ENCODE data around the gene AGER. TPM values are rescaled to one million over a fixed set of nuclear protein-coding genes. Genes with fewer than 3 reads are reported as not detected.

The AGER gene
- total and polyA plus RNA-seq, 2 experiments from 2014 or later = 4.8 to 13.5 TPM

DNA sequence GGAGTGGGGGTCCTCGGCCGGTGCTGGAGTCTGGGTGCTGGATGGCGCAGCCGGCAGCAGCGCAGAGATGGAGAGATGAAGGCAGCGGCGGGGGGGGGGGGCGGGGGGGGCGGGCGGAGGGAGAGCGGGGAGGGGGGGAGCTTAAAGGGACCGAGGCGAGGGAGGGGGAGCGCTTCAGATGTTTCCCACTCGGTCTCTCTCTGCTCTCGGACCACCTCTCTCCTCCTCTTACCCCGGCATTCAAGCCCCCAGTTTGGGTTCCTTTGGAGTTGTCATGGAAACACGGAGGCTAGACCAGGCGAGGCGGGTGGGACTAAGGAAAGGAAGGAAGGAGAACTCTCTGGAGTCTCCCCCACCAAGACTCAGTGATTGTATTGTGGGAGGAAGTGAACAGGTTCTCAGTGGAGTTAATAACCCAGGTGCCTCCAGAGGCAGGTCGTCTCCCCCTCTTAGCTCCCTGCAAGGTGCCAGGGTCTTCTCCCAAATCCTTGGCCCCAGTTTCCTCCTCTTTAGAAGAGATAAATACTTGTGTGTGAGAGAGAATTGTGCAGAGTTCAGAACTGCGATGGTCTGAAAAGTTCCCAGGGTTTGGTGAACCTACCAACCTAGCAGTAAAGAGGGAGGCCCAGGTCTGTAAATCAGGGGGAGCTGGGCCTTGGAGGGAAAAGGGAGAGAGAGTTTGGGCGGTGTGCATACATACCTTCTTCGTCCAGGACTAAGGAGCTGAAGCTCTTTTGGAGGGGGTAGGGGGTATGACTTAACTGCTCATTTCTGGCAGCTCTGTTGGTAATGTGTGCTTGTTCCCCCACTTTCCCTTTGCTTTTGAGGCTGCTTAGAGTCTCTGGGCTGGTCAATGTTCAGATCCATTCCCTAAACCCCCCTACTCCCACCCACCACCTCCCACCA is 31.9 kb downstream of the AGER start, which contains the start of gene PRRT1:
PRRT1 (minus strand) TSS at position 77 of the 906 bp plus-strand sequence. CDS start 112 bp downstream, outside the sequence.
- no peak for DNase-seq (ENCODE audit: low read depth in 1 of 2, low spot score in 1 of 2)
- peak within 1 kb of the TSS; percentile 91 for H3K27ac ChIP-seq
- TF ChIP-seq, protein P1, sequence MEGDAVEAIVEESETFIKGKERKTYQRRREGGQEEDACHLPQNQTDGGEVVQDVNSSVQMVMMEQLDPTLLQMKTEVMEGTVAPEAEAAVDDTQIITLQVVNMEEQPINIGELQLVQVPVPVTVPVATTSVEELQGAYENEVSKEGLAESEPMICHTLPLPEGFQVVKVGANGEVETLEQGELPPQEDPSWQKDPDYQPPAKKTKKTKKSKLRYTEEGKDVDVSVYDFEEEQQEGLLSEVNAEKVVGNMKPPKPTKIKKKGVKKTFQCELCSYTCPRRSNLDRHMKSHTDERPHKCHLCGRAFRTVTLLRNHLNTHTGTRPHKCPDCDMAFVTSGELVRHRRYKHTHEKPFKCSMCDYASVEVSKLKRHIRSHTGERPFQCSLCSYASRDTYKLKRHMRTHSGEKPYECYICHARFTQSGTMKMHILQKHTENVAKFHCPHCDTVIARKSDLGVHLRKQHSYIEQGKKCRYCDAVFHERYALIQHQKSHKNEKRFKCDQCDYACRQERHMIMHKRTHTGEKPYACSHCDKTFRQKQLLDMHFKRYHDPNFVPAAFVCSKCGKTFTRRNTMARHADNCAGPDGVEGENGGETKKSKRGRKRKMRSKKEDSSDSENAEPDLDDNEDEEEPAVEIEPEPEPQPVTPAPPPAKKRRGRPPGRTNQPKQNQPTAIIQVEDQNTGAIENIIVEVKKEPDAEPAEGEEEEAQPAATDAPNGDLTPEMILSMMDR (IDR thresholded peaks at IDR 0.05; ENCODE audit: low read depth, low read length) = no peak
- H3K27me3 ChIP-seq = peaks cover 30% of the 10 kb centered on the region
- H3K9me3 ChIP-seq (ENCODE audit: low read depth) = no peaks in the 10 kb centered on the region
- H3K4me3 ChIP-seq = peak within 1 kb of the TSS; percentile 63
- H3K4me1 ChIP-seq (ENCODE audit: low read depth) = peaks cover 18% of the 10 kb centered on the region
- peaks cover 7% of the 10 kb centered on the region for H3K36me3 ChIP-seq

DNA sequence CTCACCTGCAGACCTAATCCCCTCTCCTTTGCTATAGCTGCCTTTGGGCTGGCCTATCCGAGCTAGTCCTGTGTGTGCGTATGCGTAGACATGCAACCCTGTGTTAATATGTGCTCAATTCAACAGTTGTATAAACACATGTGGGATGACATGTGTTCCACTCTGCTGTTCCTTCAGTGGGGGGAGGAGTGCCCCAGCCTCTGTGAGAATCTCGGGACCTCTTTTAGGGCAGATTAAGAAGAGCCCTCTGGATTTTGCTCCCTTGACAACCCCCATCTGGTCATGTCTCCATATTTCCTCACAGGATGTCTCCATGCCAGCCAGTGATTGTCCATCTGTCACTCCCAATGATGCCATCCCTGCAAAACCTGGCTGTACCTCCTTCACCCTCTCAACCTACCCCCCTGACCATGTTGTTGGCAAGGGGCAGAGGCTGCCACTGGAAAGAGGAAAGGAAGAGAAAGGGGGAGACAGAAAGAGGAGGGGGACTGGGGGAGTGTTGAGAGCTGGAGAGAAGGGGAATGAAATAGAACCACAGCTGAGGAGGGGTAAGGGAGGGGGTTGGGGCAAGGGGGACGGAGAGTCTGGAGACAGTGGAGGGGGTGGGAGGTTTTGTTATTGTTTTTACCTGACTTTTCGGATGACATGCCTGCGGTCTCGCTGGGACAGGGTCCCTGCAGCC is 32.7 kb downstream of the AGER start:
- no peak for DNase-seq (ENCODE audit: low read depth in 1 of 2, low spot score in 1 of 2)
- Histone ChIP-seq H3K27ac (no peak overlapping the region), H3K27me3 (peaks cover 30% of the 10 kb centered on the region), H3K9me3 (ENCODE audit: low read depth) (no peaks in the 10 kb centered on the region), H3K36me3 (peaks cover 2% of the 10 kb centered on the region), H3K4me3 (no peak overlapping the region), H3K4me1 (ENCODE audit: low read depth) (peaks cover 23% of the 10 kb centered on the region)
- TF ChIP-seq, protein P1 (IDR thresholded peaks at IDR 0.05; ENCODE audit: low read depth, low read length) = no peak

DNA sequence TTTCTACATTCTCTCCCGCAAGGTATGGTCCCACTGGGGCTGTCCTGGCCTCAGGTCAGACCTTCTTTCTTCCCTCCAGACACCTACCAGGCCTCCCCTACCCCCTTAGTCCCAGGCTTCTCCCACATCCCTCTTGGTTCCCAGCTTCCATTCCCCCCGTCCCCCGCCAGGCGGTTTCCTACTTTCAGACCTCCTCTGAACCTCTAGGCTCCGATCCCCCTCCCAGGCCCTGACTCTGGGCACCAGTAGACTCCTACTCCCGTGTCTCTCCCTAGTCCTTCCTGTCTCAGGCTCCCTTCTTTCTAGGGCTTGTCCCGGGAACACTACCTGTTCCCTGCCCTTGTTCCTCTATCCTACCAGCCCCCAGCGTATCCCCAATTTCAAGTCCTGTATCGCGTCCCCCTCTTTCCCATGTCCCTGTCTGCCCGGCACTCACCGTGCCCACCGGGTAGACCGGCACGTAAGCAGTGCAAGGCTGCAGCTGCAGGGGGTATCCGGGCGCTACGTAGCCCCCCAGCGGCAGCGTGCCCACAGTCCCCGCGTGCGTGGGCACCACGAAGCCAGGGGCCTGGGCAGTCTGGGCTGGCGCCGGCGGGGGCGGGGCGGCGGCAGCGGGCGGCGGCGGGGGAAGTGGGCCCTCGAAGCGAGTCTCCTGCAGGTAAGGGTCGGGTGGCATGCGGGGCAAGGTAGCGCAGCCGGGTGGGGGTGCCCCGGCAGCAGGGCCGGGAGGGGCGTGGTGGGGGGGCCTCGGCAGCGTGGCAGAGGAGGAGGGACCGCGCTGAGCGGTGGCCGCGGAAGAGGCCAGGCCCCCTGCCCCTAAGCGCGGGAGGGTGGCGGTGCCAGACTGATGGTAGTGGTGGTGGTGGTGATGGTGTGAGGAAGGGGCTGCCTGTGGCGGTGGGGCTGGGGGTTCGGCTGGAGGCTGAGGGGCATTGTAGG is 33.9 kb downstream of the AGER start:
- DNase-seq (ENCODE audit: low read depth in 1 of 2, low spot score in 1 of 2) = no peak
- Histone ChIP-seq H3K27ac (no peak overlapping the region), H3K4me1 (ENCODE audit: low read depth) (peaks cover 27% of the 10 kb centered on the region), H3K9me3 (ENCODE audit: low read depth) (no peaks in the 10 kb centered on the region), H3K4me3 (no peak overlapping the region), H3K36me3 (no peaks in the 10 kb centered on the region), H3K27me3 (peaks cover 30% of the 10 kb centered on the region)
- TF ChIP-seq, protein P1 (IDR thresholded peaks at IDR 0.05; ENCODE audit: low read depth, low read length) = no peak

DNA sequence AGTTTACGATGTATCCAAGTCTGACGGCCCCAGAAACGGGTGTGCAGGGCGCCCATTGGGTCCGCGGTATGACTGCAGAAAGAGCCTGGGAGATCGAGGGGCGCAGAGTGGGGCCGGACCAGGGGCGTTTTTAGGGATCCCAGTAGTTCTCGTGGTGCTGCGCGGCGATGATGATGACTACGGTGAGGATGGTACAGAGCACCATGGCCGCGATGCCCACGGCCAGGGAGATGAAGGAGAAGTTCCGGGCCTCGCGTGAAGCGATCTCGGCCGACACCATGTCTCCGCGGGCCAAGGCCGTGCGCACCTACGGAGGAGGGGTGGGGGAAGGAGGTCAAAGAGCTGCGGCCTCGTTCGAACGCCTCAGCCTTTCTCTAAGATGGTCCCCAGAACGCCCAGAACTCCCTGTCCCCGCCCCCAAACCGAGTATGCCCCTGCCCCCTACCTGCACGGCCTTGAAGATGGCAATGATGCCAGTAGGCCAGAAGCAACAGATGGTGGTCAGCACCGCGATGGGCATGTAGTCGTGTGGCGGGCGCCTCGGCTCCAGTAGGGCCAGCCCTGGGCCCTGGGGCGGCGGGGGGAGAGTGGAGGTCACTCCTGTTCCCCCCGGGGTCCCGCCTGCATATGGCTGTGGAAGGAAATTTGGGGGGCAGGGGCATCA is 34.8 kb downstream of the AGER start:
- Histone ChIP-seq H3K27me3 (peaks cover 30% of the 10 kb centered on the region), H3K27ac (no peak overlapping the region)

More for the DNA sequence above, 34.8 kb downstream of the AGER start:
- Histone ChIP-seq H3K36me3 (no peaks in the 10 kb centered on the region), H3K4me3 (no peak overlapping the region), H3K4me1 (ENCODE audit: low read depth) (peaks cover 22% of the 10 kb centered on the region), H3K9me3 (ENCODE audit: low read depth) (no peaks in the 10 kb centered on the region)
- TF ChIP-seq, protein P1 (IDR thresholded peaks at IDR 0.05; ENCODE audit: low read depth, low read length) = no peak
- DNase-seq (ENCODE audit: low read depth in 1 of 2, low spot score in 1 of 2) = no peak

All from cardiac muscle cell (in vitro differentiated cells and primary cell).